Lower lobe of right lung (tissue), 2 donors: ENCODE data around the gene GDPD2. TPM values are rescaled to one million over a fixed set of nuclear protein-coding genes. Genes with fewer than 3 reads are reported as not detected.

ENCODE experiments used
- ATAC-seq, 2 donors: fragments of 200-7000 bp; cut with Tn5 transposase; one replicate each; pipeline ENCODE4 v1.9.1; 2020 to 2022; ENCODE audit warnings: mild to moderate bottlenecking in 2 of 2, moderate library complexity in 2 of 2
- DNase-seq: peaks from one replicate; pipeline ENCODE4 v3.0.0-alpha.2; 2020
- H3K27ac ChIP-seq: fragments of 200-600 bp; one replicate; pipeline ENCODE4 v1.8.0; 2022
- H3K27me3 ChIP-seq: fragments of 200-600 bp; one replicate; pipeline ENCODE4 v1.8.0; 2022; ENCODE audit warnings: low read depth
- H3K36me3 ChIP-seq: fragments of 200-600 bp; one replicate; pipeline ENCODE4 v1.8.0; 2022; ENCODE audit warnings: mild to moderate bottlenecking
- H3K4me1 ChIP-seq: fragments of 200-600 bp; one replicate; pipeline ENCODE4 v1.8.0; 2022
- H3K4me3 ChIP-seq: fragments of 200-600 bp; one replicate; pipeline ENCODE4 v1.8.0; 2022; ENCODE audit warnings: mild to moderate bottlenecking
- H3K9me3 ChIP-seq: fragments of 200-600 bp; one replicate; pipeline ENCODE4 v1.8.0; 2022
- CTCF ChIP-seq: fragments of 200-600 bp; IDR thresholded peaks from one replicate; pipeline ENCODE4 v1.8.0; 2022; ENCODE audit warnings: antibody characterized with exemption, mild to moderate bottlenecking
- intact Hi-C: fragments of 100-400 bp; cut with DNase I; formaldehyde crosslinking; loops from one replicate; pipeline ENCODE4 v1.11.0; 2022
- total RNA-seq: library from RNA; stranded (reverse); fragmentation: NEBNext Ultra II Directional; extraction: Animal tissue kit (Norgen Biotek cat#: 25700); gene quantifications from one replicate; pipeline ENCODE4 v1.2.1, GENCODE V29; 2021
- donor health status: DM: no; HTN: yes; CAD: no; lungs with severe emphysema.

Gene GDPD2
- total RNA-seq, 1 donor from 2014 or later = not detected

DNA sequence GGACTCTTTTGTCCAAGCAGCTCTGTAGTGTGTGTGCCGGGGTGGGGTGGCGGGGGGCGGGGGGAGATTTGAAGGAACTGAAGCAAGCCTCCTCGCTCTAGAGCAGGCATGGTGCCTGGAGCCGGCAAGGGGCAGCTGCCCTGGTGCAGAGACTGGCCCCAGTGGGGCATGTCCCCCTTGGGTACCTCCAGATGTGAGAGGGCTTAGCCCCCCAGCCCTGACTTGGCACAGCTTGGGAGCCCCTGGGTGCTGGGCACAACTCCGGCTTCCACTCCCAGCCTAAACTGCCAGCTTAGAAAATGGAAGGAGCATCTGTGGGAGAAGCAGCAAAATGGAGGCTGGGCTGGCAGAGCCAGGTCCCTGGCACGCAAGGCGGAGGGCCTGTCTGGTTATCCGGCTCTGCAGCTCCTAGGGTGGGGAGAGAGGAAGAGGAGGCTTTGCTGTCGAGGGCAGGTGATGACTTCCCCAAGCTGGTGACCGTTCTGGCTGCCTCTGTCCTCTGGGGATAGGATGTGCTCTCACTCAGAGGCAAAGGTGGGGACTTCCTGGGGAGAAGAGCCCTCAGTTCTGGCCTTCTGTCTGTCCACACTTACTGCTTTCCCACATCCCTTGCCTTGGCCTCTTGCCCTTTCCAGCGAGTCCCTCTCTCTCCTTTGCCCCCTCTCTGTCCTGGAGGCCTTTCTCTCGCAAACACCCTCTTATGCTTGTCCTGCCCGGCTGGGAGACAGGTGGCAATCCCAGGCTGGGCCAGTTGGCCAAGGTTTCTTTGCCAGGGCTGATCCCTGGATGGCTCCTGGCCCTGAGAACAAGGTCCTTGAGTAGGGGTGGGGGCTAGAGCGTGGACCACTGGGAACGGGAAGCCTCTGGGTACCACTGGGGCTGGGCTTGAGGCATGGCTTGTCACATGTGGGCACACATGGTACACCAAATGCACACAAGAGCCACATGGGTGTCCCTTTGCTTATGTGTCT lies 23.6 kb downstream of the GDPD2 start:
- no peak for TF ChIP-seq CTCF
- H3K4me3 ChIP-seq = no peak overlapping the region
- peaks cover 3% of the 10 kb centered on the region for H3K4me1 ChIP-seq
- intact Hi-C loops = no loop called here
- no peak overlapping the region for H3K27ac ChIP-seq
- H3K36me3 ChIP-seq = no peaks in the 10 kb centered on the region
- ATAC-seq (no peak), DNase-seq (no peak)
- H3K27me3 ChIP-seq = peaks cover 18% of the 10 kb centered on the region
- H3K9me3 ChIP-seq = no peaks in the 10 kb centered on the region

GRCh38 chrX:70449457-70449966 lies 26.4 kb downstream of the GDPD2 start:
- Histone ChIP-seq H3K36me3 (no peaks in the 10 kb centered on the region), H3K4me1 (peaks cover 3% of the 10 kb centered on the region), H3K9me3 (no peaks in the 10 kb centered on the region), H3K27me3 (peaks cover 11% of the 10 kb centered on the region), H3K4me3 (no peak overlapping the region), H3K27ac (no peak overlapping the region)
- intact Hi-C loops = no loop called here
- TF ChIP-seq CTCF = no peak
- no peak for ATAC-seq
- DNase-seq = no peak

DNA sequence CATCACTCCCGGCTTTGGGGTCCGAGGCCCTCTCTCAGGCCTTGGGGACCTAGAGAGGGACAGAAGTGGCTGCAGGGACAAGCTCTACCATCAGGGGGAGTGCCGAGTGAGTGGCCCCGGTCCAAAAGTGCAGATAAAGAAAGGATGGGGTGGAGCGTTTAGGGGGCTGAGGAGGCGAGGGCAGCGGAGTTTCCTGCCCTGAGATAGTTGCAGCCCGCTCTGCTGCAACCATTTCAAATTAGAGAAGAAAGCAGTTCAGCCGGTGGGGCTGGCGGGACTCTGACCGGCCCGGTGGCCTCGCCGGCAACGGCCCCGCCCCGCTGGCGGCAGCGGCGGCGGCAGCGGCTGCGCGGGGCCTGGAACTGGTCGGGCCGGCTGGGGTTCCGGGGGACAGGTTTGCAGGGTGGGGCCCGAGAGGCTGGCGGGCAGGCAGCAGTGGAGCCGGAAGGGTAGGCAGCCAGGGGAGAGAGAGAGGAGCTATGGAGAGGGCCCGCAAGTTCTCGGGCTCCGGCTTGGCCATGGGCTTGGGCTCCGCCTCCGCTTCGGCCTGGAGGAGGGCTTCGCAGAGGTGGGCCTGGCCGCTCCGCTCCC lies 29.1 kb downstream of the GDPD2 start:
- intact Hi-C loops = no loop called here
- Histone ChIP-seq H3K4me1 (no peaks in the 10 kb centered on the region), H3K27ac (peak overlapping the region; percentile 65), H3K27me3 (no peaks in the 10 kb centered on the region), H3K9me3 (no peaks in the 10 kb centered on the region), H3K4me3 (peak overlapping the region; percentile 59), H3K36me3 (no peaks in the 10 kb centered on the region)
- peak; percentile 60 for DNase-seq
- peak; percentile 52 to 56 for ATAC-seq
- TF ChIP-seq CTCF = peak; percentile 59

DNA sequence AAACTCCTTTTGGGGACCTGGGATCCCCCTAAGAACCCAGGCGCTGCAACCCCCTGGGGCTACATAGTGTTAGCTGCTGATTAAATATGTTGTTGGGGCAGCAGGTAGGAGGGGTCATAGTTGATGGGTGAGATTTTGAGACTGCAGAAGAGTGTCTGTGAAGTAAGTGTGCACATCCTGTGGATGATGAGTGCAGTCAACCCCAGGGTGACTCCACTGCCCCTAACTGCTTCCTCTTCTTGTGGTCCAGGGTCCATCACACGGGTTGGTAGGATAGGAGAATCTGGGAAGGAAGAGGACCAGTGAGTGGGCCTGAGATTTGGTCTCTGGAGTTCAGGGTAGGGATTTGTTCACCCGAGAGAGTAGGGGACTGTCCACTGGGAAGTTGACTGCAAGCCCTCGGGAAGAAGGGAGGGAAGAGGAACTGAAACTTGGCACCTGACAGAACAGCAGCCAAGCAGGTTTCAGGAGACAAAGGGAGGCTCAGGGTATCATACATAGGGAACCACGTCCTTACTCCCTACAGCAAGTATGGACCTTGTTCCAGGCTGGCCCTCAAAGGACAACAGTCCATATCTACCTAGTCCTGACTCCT lies 30.0 kb downstream of the GDPD2 start:
- intact Hi-C loops = no loop called here
- no peak for TF ChIP-seq CTCF
- DNase-seq (no peak), ATAC-seq (no peak)
- H3K27me3 ChIP-seq = no peaks in the 10 kb centered on the region
- H3K27ac ChIP-seq = peak overlapping the region; percentile 65
- H3K9me3 ChIP-seq = no peaks in the 10 kb centered on the region
- H3K4me1 ChIP-seq = no peaks in the 10 kb centered on the region
- no peaks in the 10 kb centered on the region for H3K36me3 ChIP-seq
- H3K4me3 ChIP-seq = peak overlapping the region; percentile 59
